Naive thymus-derived CD4-positive, alpha-beta T cell (primary cell): ENCODE results near the gene NRCAM. TPM values are rescaled to one million over a fixed set of nuclear protein-coding genes. Genes with fewer than 3 reads are reported as not detected.

Source experiments
- ATAC-seq: fragments of 150-1000 bp; cut with Tn5 transposase; 2 replicates; pipeline ENCODE4 v1.10.0; 2021; ENCODE audit warnings: mild to moderate bottlenecking, moderate library complexity
- CTCF ChIA-PET: fragments of 350-600 bp; sonication (Branson Sonifier 250); formaldehyde crosslinking; loops from one replicate; lab custom pipeline; 2021; ENCODE audit warnings: antibody characterized with exemption; lab: Charles Lee
- POLR2A ChIA-PET: fragments of 350-600 bp; sonication (Branson Sonifier 250); formaldehyde crosslinking; loops from one replicate; lab custom pipeline; 2021; ENCODE audit warnings: antibody characterized with exemption, inconsistent platforms; lab: Charles Lee
- DNase-seq, 9 donors: peaks; one replicate each; pipeline versions ENCODE4 v3.0.0 to v3.0.0-alpha.2; 2020 to 2022; ENCODE audit warnings: mixed read lengths in 1 of 9
- H3K27ac ChIP-seq: one replicate; pipeline ENCODE4 v1.7.0; 2013; ENCODE audit warnings: mild to moderate bottlenecking, low read depth, low read length, moderate library complexity
- H3K27me3 ChIP-seq, 2 donors: one replicate each; pipeline ENCODE4 v1.7.0; 2013; ENCODE audit warnings: low read length in 2 of 2, mild to moderate bottlenecking in 2 of 2, moderate library complexity in 2 of 2; ENCODE audit not compliant: control insufficient read depth in 2 of 2, insufficient read depth in 2 of 2
- H3K36me3 ChIP-seq, 3 experiments: 1 replicate in 2 of 3; 2 replicates in 1 of 3; pipeline ENCODE4 v1.7.0; 2013; ENCODE audit warnings: low read length in 3 of 3, mild to moderate bottlenecking in 3 of 3, moderate library complexity in 1 of 3; ENCODE audit not compliant: insufficient read depth in 3 of 3, control insufficient read depth in 2 of 3
- H3K4me1 ChIP-seq, 2 donors: one replicate each; pipeline ENCODE4 v1.7.0; 2013; ENCODE audit warnings: low read length in 2 of 2, mild to moderate bottlenecking in 2 of 2, moderate library complexity in 1 of 2; ENCODE audit not compliant: control insufficient read depth in 2 of 2, insufficient read depth in 2 of 2
- H3K4me3 ChIP-seq: 2 replicates; pipeline ENCODE4 v1.7.0; 2013; ENCODE audit warnings: mild to moderate bottlenecking, low read length
- H3K9me3 ChIP-seq, 3 experiments: 1 replicate in 2 of 3; 2 replicates in 1 of 3; pipeline ENCODE4 v1.7.0; 2013; ENCODE audit warnings: low read length in 3 of 3; ENCODE audit not compliant: control insufficient read depth in 2 of 3
- H3K27ac Mint-ChIP-seq, 9 donors: one replicate each; pipeline ENCODE4 v1.8.0; 2020 to 2022; ENCODE audit warnings: mixed read lengths in 9 of 9, mild to moderate bottlenecking in 8 of 9, moderate library complexity in 5 of 9, inconsistent platforms in 2 of 9
- H3K27me3 Mint-ChIP-seq, 5 donors: one replicate each; pipeline ENCODE4 v1.8.0; 2021 to 2022; ENCODE audit warnings: mixed read lengths in 5 of 5, mild to moderate bottlenecking in 1 of 5
- H3K36me3 Mint-ChIP-seq, 5 donors: one replicate each; pipeline ENCODE4 v1.8.0; 2020 to 2022; ENCODE audit warnings: mixed read lengths in 5 of 5, mild to moderate bottlenecking in 3 of 5, inconsistent platforms in 1 of 5
- H3K4me1 Mint-ChIP-seq, 7 donors: one replicate each; pipeline ENCODE4 v1.8.0; 2020 to 2022; ENCODE audit warnings: mixed read lengths in 7 of 7, mild to moderate bottlenecking in 3 of 7, inconsistent platforms in 1 of 7
- H3K4me3 Mint-ChIP-seq, 10 donors: one replicate each; pipeline ENCODE4 v1.8.0; 2020 to 2022; ENCODE audit warnings: mild to moderate bottlenecking in 10 of 10, mixed read lengths in 10 of 10, moderate library complexity in 6 of 10, inconsistent platforms in 2 of 10
- H3K9me3 Mint-ChIP-seq, 11 donors: one replicate each; pipeline ENCODE4 v1.8.0; 2020 to 2022; ENCODE audit warnings: mixed read lengths in 11 of 11, mild to moderate bottlenecking in 4 of 11, inconsistent platforms in 1 of 11, moderate library complexity in 1 of 11
- intact Hi-C, 2 donors: fragments of 100-400 bp; cut with micrococcal nuclease; formaldehyde crosslinking; loops; one replicate each; pipeline ENCODE4 v1.15.1; 2023
- polyA plus RNA-seq, 2 donors: library from polyadenylated mRNA; unstranded; fragments of 300-500 nt; fragmentation: Illumina TruSeq; gene quantifications; one replicate each; pipeline ENCODE4 v1.2.3, GENCODE V29; 2021
- total RNA-seq, 6 experiments: library from RNA in 5 of 6; stranded (reverse) in 5 of 6; gene quantifications; 1 replicate in 5 of 6; 2 replicates in 1 of 6; pipeline ENCODE4 v1.2.3 and lab custom pipeline; 2021 to 2026

The NRCAM gene
- total and polyA plus RNA-seq, 7 experiments from 2014 or later, result 2.1 to 13.6 (median 6.4) TPM; not detected in 1

- POLR2A ChIA-PET, result interaction anchor here (1.6 kb wide), 1 partner anchor 15 kb away, joined by 7 read pairs; no protein-coding TSS in a partner anchor
- Mint-ChIP-seq H3K27ac (no peak overlapping the region), H3K9me3 (no peaks in the 10 kb centered on the region), H3K27me3 (peaks cover 23 to 73% (median 50%) of the 10 kb centered on the region in 5 donors), H3K4me3 (no peak overlapping the region), H3K4me1 (peaks cover 5 to 34% (median 25%) of the 10 kb centered on the region in 7 donors), H3K36me3 (no peaks in the 10 kb centered on the region)
- CTCF ChIA-PET, result interaction anchor here (0.7 to 3.3 kb wide), 14 partner anchors 8 to 271 kb away, joined by 3 to 67 read pairs (median 5); no protein-coding TSS in a partner anchor
- DNase-seq, result no peak
- no peaks in the 10 kb centered on the region for H3K9me3 ChIP-seq
- no peaks in the 10 kb centered on the region for H3K4me1 ChIP-seq
- no peak overlapping the region for H3K4me3 ChIP-seq
- ATAC-seq, result no peak
- H3K36me3 ChIP-seq, result peaks cover 0 to 4% (median 0%) of the 10 kb centered on the region in 3 experiments
- intact Hi-C loops, result no loop called here
- H3K27me3 ChIP-seq, result no peaks in the 10 kb centered on the region
- no peak overlapping the region for H3K27ac ChIP-seq
Measured at GRCh38 chr7:108453320-108453719, 2.9 kb downstream of the NRCAM start.

- Mint-ChIP-seq H3K27me3 (peaks cover 16 to 69% (median 50%) of the 10 kb centered on the region in 5 donors), H3K4me3 (peak overlapping the region in 5 of 10 donors; percentile 7 to 64 (median 47)), H3K27ac (no peak overlapping the region), H3K9me3 (no peaks in the 10 kb centered on the region), H3K4me1 (peaks cover 5 to 30% (median 22%) of the 10 kb centered on the region in 7 donors), H3K36me3 (no peaks in the 10 kb centered on the region)
- peaks cover 0 to 4% (median 0%) of the 10 kb centered on the region in 3 experiments for H3K36me3 ChIP-seq
- peak in 6 of 9 donors; percentile 24 to 58 (median 41) for DNase-seq
- POLR2A ChIA-PET, result interaction anchor here (1.6 kb wide), 1 partner anchor 16 kb away, joined by 7 read pairs; no protein-coding TSS in a partner anchor
- H3K27ac ChIP-seq, result no peak overlapping the region
- H3K4me3 ChIP-seq, result no peak overlapping the region
- no peaks in the 10 kb centered on the region for H3K27me3 ChIP-seq
- intact Hi-C loops, result loop anchor here (1.0 kb wide), 2 partner anchors 45 to 271 kb away; no protein-coding TSS in a partner anchor
- H3K4me1 ChIP-seq, result no peaks in the 10 kb centered on the region
- H3K9me3 ChIP-seq, result no peaks in the 10 kb centered on the region
- ATAC-seq, result peak; percentile 69
- CTCF ChIA-PET, result interaction anchor here (0.7 to 3.3 kb wide), 17 partner anchors 9 to 270 kb away, joined by 3 to 67 read pairs (median 5); no protein-coding TSS in a partner anchor
Measured at GRCh38 chr7:108452707-108453106, 3.5 kb downstream of the NRCAM start.

- peaks cover 6 to 57% (median 42%) of the 10 kb centered on the region in 5 donors for H3K27me3 Mint-ChIP-seq
- DNase-seq, result no peak
- H3K27me3 ChIP-seq, result no peaks in the 10 kb centered on the region
- H3K27ac Mint-ChIP-seq, result peak overlapping the region in 1 of 9 donors; percentile 13
- H3K4me1 Mint-ChIP-seq, result peaks cover 0 to 19% (median 10%) of the 10 kb centered on the region in 7 donors
- no peak overlapping the region for H3K4me3 Mint-ChIP-seq
- no peak for ATAC-seq
- H3K27ac ChIP-seq, result no peak overlapping the region
- intact Hi-C loops, result no loop called here
- H3K9me3 Mint-ChIP-seq, result no peaks in the 10 kb centered on the region
- peaks cover 0 to 4% (median 0%) of the 10 kb centered on the region in 3 experiments for H3K36me3 ChIP-seq
- no peaks in the 10 kb centered on the region for H3K9me3 ChIP-seq
- ChIA-PET CTCF (interaction anchor here (0.7 to 2.8 kb wide), 3 partner anchors 38 to 48 kb away, joined by 3 to 10 read pairs (median 4); no protein-coding TSS in a partner anchor), POLR2A (no interaction called here)
- no peaks in the 10 kb centered on the region for H3K4me1 ChIP-seq
- H3K36me3 Mint-ChIP-seq, result no peaks in the 10 kb centered on the region
- no peak overlapping the region for H3K4me3 ChIP-seq
Measured at GRCh38 chr7:108451296-108451848, 4.9 kb downstream of the NRCAM start.

- CTCF ChIA-PET, result interaction anchor here (2.3 to 2.8 kb wide), 2 partner anchors 9 to 47 kb away, joined by 10 to 11 read pairs; no protein-coding TSS in a partner anchor
Measured at GRCh38 chr7:108450160-108450559, 6.1 kb downstream of the NRCAM start.

GRCh38 chr7:108449521-108449920 lies 6.7 kb downstream of the NRCAM start:
- intact Hi-C loops, result no loop called here

More at GRCh38 chr7:108450160-108450559, 6.1 kb downstream of the NRCAM start:
- no peak overlapping the region for H3K27ac ChIP-seq
- Mint-ChIP-seq H3K27me3 (peaks cover 6 to 59% (median 42%) of the 10 kb centered on the region in 5 donors), H3K27ac (no peak overlapping the region), H3K9me3 (no peaks in the 10 kb centered on the region), H3K36me3 (no peaks in the 10 kb centered on the region), H3K4me1 (peaks cover 0 to 19% (median 10%) of the 10 kb centered on the region in 7 donors), H3K4me3 (no peak overlapping the region)
- ATAC-seq (no peak), DNase-seq (no peak)
- intact Hi-C loops, result no loop called here
- no peaks in the 10 kb centered on the region for H3K4me1 ChIP-seq
- H3K27me3 ChIP-seq, result no peaks in the 10 kb centered on the region
- no peaks in the 10 kb centered on the region for H3K36me3 ChIP-seq
- H3K4me3 ChIP-seq, result no peak overlapping the region
- H3K9me3 ChIP-seq, result no peaks in the 10 kb centered on the region
- POLR2A ChIA-PET, result interaction anchor here (0.9 kb wide), 1 partner anchor 10 kb away, joined by 3 read pairs; no protein-coding TSS in a partner anchor

GRCh38 chr7:108448584-108449505 lies 7.4 kb downstream of the NRCAM start:
- intact Hi-C loops, result no loop called here
- H3K27me3 ChIP-seq, result no peaks in the 10 kb centered on the region
- no peak overlapping the region for H3K27ac Mint-ChIP-seq
- H3K27me3 Mint-ChIP-seq, result peaks cover 0 to 52% (median 35%) of the 10 kb centered on the region in 5 donors
- no peak overlapping the region for H3K4me3 ChIP-seq
- DNase-seq (no peak), ATAC-seq (no peak)
- H3K36me3 ChIP-seq, result no peaks in the 10 kb centered on the region
- no peaks in the 10 kb centered on the region for H3K4me1 ChIP-seq
- no peaks in the 10 kb centered on the region for H3K9me3 ChIP-seq
- peaks cover 0 to 5% (median 0%) of the 10 kb centered on the region in 5 donors for H3K36me3 Mint-ChIP-seq
- CTCF ChIA-PET, result interaction anchor here (0.7 to 2.8 kb wide), 3 partner anchors 11 to 74 kb away, joined by 3 to 11 read pairs (median 10); no protein-coding TSS in a partner anchor
- H3K4me3 Mint-ChIP-seq, result no peak overlapping the region
- no peaks in the 10 kb centered on the region for H3K9me3 Mint-ChIP-seq
- no peak overlapping the region for H3K27ac ChIP-seq
- H3K4me1 Mint-ChIP-seq, result peaks cover 0 to 9% (median 4%) of the 10 kb centered on the region in 7 donors
- POLR2A ChIA-PET, result no interaction called here

More at GRCh38 chr7:108449521-108449920, 6.7 kb downstream of the NRCAM start:
- H3K4me3 Mint-ChIP-seq, result no peak overlapping the region
- H3K36me3 Mint-ChIP-seq, result peaks cover 0 to 1% (median 0%) of the 10 kb centered on the region in 5 donors
- ATAC-seq, result no peak
- no peak overlapping the region for H3K27ac Mint-ChIP-seq
- Histone ChIP-seq H3K4me1 (no peaks in the 10 kb centered on the region), H3K9me3 (no peaks in the 10 kb centered on the region), H3K27ac (no peak overlapping the region), H3K27me3 (no peaks in the 10 kb centered on the region), H3K4me3 (no peak overlapping the region), H3K36me3 (no peaks in the 10 kb centered on the region)
- ChIA-PET POLR2A (no interaction called here), CTCF (interaction anchor here (0.7 to 2.8 kb wide), 3 partner anchors 10 to 73 kb away, joined by 3 to 11 read pairs (median 10); no protein-coding TSS in a partner anchor)
- no peaks in the 10 kb centered on the region for H3K9me3 Mint-ChIP-seq
- peaks cover 0 to 16% (median 7%) of the 10 kb centered on the region in 7 donors for H3K4me1 Mint-ChIP-seq
- no peak for DNase-seq
- H3K27me3 Mint-ChIP-seq, result peaks cover 3 to 56% (median 41%) of the 10 kb centered on the region in 5 donors
